B cell (primary cell): Measurements from ENCODE around the gene FCHO2. TPM values are rescaled to one million over a fixed set of nuclear protein-coding genes. Genes with fewer than 3 reads are reported as not detected.

Experiments used
- ATAC-seq: fragments of 200-7000 bp; cut with Tn5 transposase; one replicate; pipeline ENCODE4 v1.10.0; 2021; ENCODE audit warnings: low read depth, mild to moderate bottlenecking, moderate number of reproducible peaks, moderate library complexity
- CTCF ChIA-PET: fragments of 350-600 bp; sonication (Branson Sonifier 250); formaldehyde crosslinking; loops from one replicate; lab custom pipeline; 2021; ENCODE audit warnings: antibody characterized with exemption, inconsistent platforms; lab: Charles Lee
- POLR2A ChIA-PET: fragments of 350-600 bp; sonication (Branson Sonifier 250); formaldehyde crosslinking; loops from one replicate; lab custom pipeline; 2021; ENCODE audit warnings: antibody characterized with exemption; lab: Charles Lee
- DNase-seq: peaks from one replicate; pipeline ENCODE4 v3.0.0; 2013
- H2AFZ ChIP-seq: 2 replicates; pipeline ENCODE4 v1.6.1; 2012; ENCODE audit warnings: mild to moderate bottlenecking, low read depth, low read length; ENCODE audit not compliant: insufficient read depth, poor library complexity, severe bottlenecking
- H3K27ac ChIP-seq, 2 donors: 1 replicate in 1 of 2; 2 replicates in 1 of 2; pipeline ENCODE4 v1.5.1; 2012 to 2013; ENCODE audit warnings: low read length in 2 of 2, mild to moderate bottlenecking in 2 of 2, moderate library complexity in 1 of 2
- H3K27me3 ChIP-seq, 4 experiments: fragments of 200-600 bp in 1 of 4; sonication (generic) in 1 of 4; replicated peaks in 1 of 4; 1 replicate in 2 of 4; 2 replicates in 2 of 4; pipeline versions ENCODE4 v1.6.1 to v1.7.0; 2013 to 2016; ENCODE audit warnings: low read length in 3 of 4, mild to moderate bottlenecking in 2 of 4, mixed read lengths in 1 of 4, moderate library complexity in 1 of 4; ENCODE audit not compliant: insufficient read depth in 4 of 4, control insufficient read depth in 3 of 4; ENCODE audit errors: control extremely low read depth in 1 of 4
- H3K36me3 ChIP-seq, 2 experiments: replicated peaks in 1 of 2; 1 replicate in 1 of 2; 2 replicates in 1 of 2; pipeline versions ENCODE4 v1.6.1 to v1.7.1; 2013; ENCODE audit warnings: low read length in 1 of 2; ENCODE audit not compliant: insufficient read depth in 2 of 2, control insufficient read depth in 1 of 2; ENCODE audit errors: control extremely low read depth in 1 of 2, extremely low read depth in 1 of 2
- H3K4me1 ChIP-seq, 2 donors: fragments of 200-600 bp in 1 of 2; sonication (generic) in 1 of 2; 1 replicate in 1 of 2; 2 replicates in 1 of 2; pipeline versions ENCODE4 v1.5.1 to v1.6.1; 2013 to 2017; ENCODE audit warnings: low read length in 2 of 2; ENCODE audit not compliant: control insufficient read depth in 2 of 2, insufficient read depth in 2 of 2
- H3K4me2 ChIP-seq: replicated peaks from 2 replicates; pipeline ENCODE3; 2012; ENCODE audit warnings: mild to moderate bottlenecking, low read depth, low read length; ENCODE audit not compliant: poor library complexity, severe bottlenecking
- H3K4me3 ChIP-seq, 5 experiments: fragments of 200-600 bp in 1 of 5; sonication (generic) in 1 of 5; 1 replicate in 3 of 5; 2 replicates in 2 of 5; pipeline versions ENCODE4 v1.5.1 to v1.7.0; 2011 to 2016; ENCODE audit warnings: low read length in 4 of 5, mild to moderate bottlenecking in 4 of 5, low read depth in 2 of 5, control low read depth in 1 of 5, moderate library complexity in 1 of 5; ENCODE audit not compliant: insufficient read depth in 1 of 5; ENCODE audit errors: control extremely low read depth in 1 of 5, extremely low read depth in 1 of 5
- H3K79me2 ChIP-seq: fragments of 200-600 bp; sonication (generic); one replicate; pipeline ENCODE4 v1.6.0; 2016; ENCODE audit warnings: low read length; ENCODE audit not compliant: control insufficient read depth, insufficient read depth
- H3K9ac ChIP-seq: fragments of 200-600 bp; sonication (generic); 2 replicates; pipeline ENCODE4 v1.6.1; 2017; ENCODE audit warnings: mild to moderate bottlenecking, low read length, moderate library complexity
- H3K9me3 ChIP-seq, 3 donors: one replicate each; pipeline versions ENCODE4 v1.6.1 to v1.7.1; 2013; ENCODE audit warnings: low read length in 2 of 3; ENCODE audit not compliant: control insufficient read depth in 2 of 3, insufficient read depth in 1 of 3; ENCODE audit errors: control extremely low read depth in 1 of 3
- H4K20me1 ChIP-seq: 2 replicates; pipeline ENCODE4 v1.6.0; 2012; ENCODE audit warnings: mild to moderate bottlenecking, low read length; ENCODE audit not compliant: insufficient read depth, control insufficient read depth, poor library complexity, severe bottlenecking
- H3K27ac Mint-ChIP-seq: one replicate; pipeline ENCODE4 v1.8.0; 2021; ENCODE audit warnings: mixed read lengths
- H3K27me3 Mint-ChIP-seq: one replicate; pipeline ENCODE4 v1.8.0; 2021; ENCODE audit warnings: mixed read lengths
- H3K4me1 Mint-ChIP-seq: one replicate; pipeline ENCODE4 v1.8.0; 2021; ENCODE audit warnings: mixed read lengths
- H3K4me3 Mint-ChIP-seq: one replicate; pipeline ENCODE4 v1.8.0; 2021; ENCODE audit warnings: mixed read lengths
- H3K9me3 Mint-ChIP-seq: one replicate; pipeline ENCODE4 v1.8.0; 2022; ENCODE audit warnings: mixed read lengths; ENCODE audit not compliant: insufficient read depth
- CTCF ChIP-seq: fragments of 200-600 bp; IDR thresholded peaks from one replicate; pipeline ENCODE4 v1.8.0; 2022; ENCODE audit warnings: antibody characterized with exemption, mild to moderate bottlenecking
- EZH2 ChIP-seq: IDR thresholded peaks from 2 replicates; pipeline ENCODE4 v1.6.1; 2012; ENCODE audit warnings: borderline replicate concordance, low read depth, mild to moderate bottlenecking, moderate library complexity, low read length; ENCODE audit not compliant: insufficient read depth, poor library complexity, severe bottlenecking
- WGBS: methylation state at CpG from one replicate; pipeline ENCODE4 v1.1.5; 2013; ENCODE audit warnings: missing lambda C conversion rate; ENCODE audit not compliant: insufficient coverage; 5-methylcytosine and 5-hydroxymethylcytosine counted together
- intact Hi-C: fragments of 100-400 bp; cut with micrococcal nuclease; formaldehyde crosslinking; loops from one replicate; pipeline ENCODE4 v1.10.0; 2022
- polyA plus RNA-seq: library from polyadenylated mRNA; depleted of rRNA; stranded (reverse); fragments of >200 nt; gene quantifications from 2 replicates; pipeline ENCODE4 v1.2.3, GENCODE V29; 2012
- total RNA-seq, 2 donors: library from RNA; stranded (reverse); fragments of 120-200 nt in 1 of 2; gene quantifications; 1 replicate in 1 of 2; 2 replicates in 1 of 2; pipeline versions ENCODE4 v1.2.3 to v1.2.4, GENCODE V29; 2013 to 2022

The FCHO2 gene
- total and polyA plus RNA-seq, 2 donors (not counting 1 experiment from before 2014, with no cell fraction given) = 1.5 to 11.0 TPM

- no peak overlapping the region for H3K27ac ChIP-seq
- H3K4me1 ChIP-seq = no peaks in the 10 kb centered on the region
- H3K27ac Mint-ChIP-seq = no peak overlapping the region
- peaks cover 26% of the 10 kb centered on the region for H3K27me3 Mint-ChIP-seq
- no peaks in the 10 kb centered on the region for H3K4me1 Mint-ChIP-seq
- peaks cover 0 to 3% (median 0%) of the 10 kb centered on the region in 4 experiments for H3K27me3 ChIP-seq
- no peaks in the 10 kb centered on the region for H3K9me3 ChIP-seq
- no peaks in the 10 kb centered on the region for H3K9me3 Mint-ChIP-seq
- TF ChIP-seq CTCF (no peak), EZH2 (no peak)
- DNase-seq (no peak), ATAC-seq (no peak)
- ChIA-PET POLR2A (no interaction called here), CTCF (no interaction called here)
- intact Hi-C loops = no loop called here
- H3K4me2 ChIP-seq = no peak overlapping the region
- H4K20me1 ChIP-seq = no peaks in the 10 kb centered on the region
- H3K79me2 ChIP-seq = no peaks in the 10 kb centered on the region
- WGBS = 100% methylated on average over 3 of the region's 4 CpGs
- H2AFZ ChIP-seq = no peak overlapping the region
- no peak overlapping the region for H3K4me3 ChIP-seq
- H3K36me3 ChIP-seq = no peaks in the 10 kb centered on the region
- H3K4me3 Mint-ChIP-seq = no peak overlapping the region
- no peak overlapping the region for H3K9ac ChIP-seq
Observed at GRCh38 chr5:72936893-72937292, 18.9 kb upstream of the FCHO2 start.

- Histone ChIP-seq H3K27me3 (peaks cover 0 to 3% (median 0%) of the 10 kb centered on the region in 4 experiments), H3K4me2 (no peak overlapping the region), H3K9ac (no peak overlapping the region), H3K4me1 (no peaks in the 10 kb centered on the region), H3K27ac (no peak overlapping the region), H3K36me3 (no peaks in the 10 kb centered on the region), H3K9me3 (no peaks in the 10 kb centered on the region), H4K20me1 (no peaks in the 10 kb centered on the region), H3K79me2 (no peaks in the 10 kb centered on the region), H2AFZ (no peak overlapping the region), H3K4me3 (no peak overlapping the region)
- POLR2A ChIA-PET = no interaction called here
- Mint-ChIP-seq H3K27me3 (peaks cover 26% of the 10 kb centered on the region), H3K9me3 (no peaks in the 10 kb centered on the region), H3K27ac (no peak overlapping the region), H3K4me3 (no peak overlapping the region), H3K4me1 (no peaks in the 10 kb centered on the region)
- CTCF ChIA-PET = interaction anchor here (1.0 kb wide), 1 partner anchor 408 kb away, joined by 3 read pairs; no protein-coding TSS in a partner anchor
- DNase-seq (no peak), ATAC-seq (no peak)
- TF ChIP-seq CTCF (no peak), EZH2 (no peak)
- intact Hi-C loops = no loop called here
- WGBS = 11% methylated on average over 1 of the region's 3 CpGs
Observed at GRCh38 chr5:72937517-72938061, 18.3 kb upstream of the FCHO2 start.
